Left renal pelvis (tissue), 4 donors: ENCODE results near the gene PXMP4. TPM values are rescaled to one million over a fixed set of nuclear protein-coding genes. Genes with fewer than 3 reads are reported as not detected.

ENCODE experiments used
- DNase-seq, 4 donors: peaks; one replicate each; pipeline ENCODE4 v3.0.0-alpha.2; 2013; ENCODE audit warnings: low read depth in 4 of 4, low spot score in 3 of 4
- polyA plus RNA-seq, 4 donors: library from polyadenylated mRNA; unstranded; fragments of 120-200 nt; gene quantifications; one replicate each; pipeline ENCODE4 v1.2.1, GENCODE V29; 2013; ENCODE audit not compliant: insufficient read length in 4 of 4

Gene PXMP4
- polyA plus RNA-seq, 4 donors = 8.3 to 14.5 (median 9.0) TPM

DNA sequence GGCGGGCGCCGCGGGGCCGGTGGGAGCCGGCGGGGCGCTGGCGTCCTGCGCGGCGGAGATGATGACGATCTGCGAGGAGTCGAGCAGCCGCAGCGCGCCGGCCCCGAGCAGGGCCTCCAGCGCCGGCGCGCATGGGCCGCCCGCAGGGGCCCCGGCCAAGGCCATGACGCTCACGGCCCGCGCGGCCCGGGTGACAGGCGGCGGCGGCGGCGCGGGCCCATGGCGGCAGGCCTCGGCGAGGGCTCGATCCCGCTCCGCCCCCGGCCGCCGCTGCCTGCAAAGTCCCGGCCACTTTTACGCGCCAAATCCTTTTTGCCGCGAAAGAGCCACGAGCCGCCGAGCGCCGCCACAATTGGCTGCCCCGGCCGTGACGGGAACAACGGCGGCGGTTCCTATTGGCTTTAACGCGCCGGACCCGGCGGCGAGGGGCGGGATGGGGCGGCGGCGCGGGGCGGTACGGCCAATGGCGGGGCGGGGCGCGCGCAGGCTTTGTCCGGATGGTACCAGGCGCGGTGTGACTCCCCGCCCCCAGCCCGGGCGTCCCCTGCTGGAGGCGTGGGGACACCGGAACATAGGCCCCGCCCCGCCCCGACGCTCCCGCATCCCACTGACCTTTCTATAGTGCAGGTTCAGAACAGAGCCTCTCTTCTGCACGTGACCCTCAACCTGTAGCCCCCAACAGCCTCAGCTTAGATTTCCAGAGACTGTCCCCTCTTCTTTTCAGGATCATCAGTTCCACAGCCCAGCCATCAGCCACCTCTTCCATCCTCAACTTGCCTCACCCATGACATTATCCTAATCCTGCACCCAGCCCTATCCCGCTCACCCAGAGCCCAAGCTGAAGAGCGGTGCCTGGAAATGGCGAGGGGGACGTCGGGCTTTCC is 33.8 kb downstream of the PXMP4 start, which contains the start of gene E2F1:
Gene E2F1 (minus strand): TSS at position 286 of the 884 bp plus-strand sequence. CDS start 121 bp downstream, at position 165.
- peak in 3 of 4 donors; percentile 79 to 82 (median 82) for DNase-seq

DNA sequence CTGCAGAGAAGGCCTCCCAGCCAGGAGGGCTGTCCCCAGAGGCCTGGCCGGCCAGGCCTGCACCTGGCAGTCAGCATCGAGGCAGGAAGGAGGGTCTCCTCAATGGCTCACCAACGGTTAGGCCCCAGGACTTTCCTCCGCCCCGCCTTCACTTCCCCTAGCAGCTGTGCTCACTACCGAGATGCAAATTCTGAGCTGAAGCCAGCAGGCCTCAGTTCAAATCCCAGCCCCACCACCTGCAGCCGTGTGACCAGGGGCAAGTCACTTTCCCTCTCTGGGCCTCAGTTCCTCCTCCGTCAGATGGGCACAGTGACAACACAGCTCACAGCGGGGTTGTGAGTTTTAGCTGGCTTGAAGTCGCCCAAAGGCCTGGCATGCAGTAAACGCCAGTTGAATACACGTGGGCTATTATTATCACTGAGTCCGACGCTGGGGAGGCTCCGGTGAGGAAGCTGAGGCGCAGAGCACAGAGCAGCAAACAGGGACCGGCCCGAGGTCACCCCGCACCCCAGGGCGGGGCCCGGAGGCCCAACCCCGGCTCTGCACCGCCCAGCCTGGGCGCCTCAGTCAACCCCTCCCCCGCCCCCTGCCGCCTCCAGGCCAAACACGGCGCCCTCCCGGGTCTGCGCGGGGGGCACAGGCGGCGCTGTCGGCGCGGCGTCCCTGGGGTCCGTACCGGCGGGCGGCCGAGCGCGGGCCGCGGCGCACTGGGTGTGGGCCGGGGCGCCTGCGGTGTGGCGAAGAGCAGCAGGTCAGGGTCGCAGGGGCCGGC is 34.6 kb downstream of the PXMP4 start:
- DNase-seq = no peak

DNA sequence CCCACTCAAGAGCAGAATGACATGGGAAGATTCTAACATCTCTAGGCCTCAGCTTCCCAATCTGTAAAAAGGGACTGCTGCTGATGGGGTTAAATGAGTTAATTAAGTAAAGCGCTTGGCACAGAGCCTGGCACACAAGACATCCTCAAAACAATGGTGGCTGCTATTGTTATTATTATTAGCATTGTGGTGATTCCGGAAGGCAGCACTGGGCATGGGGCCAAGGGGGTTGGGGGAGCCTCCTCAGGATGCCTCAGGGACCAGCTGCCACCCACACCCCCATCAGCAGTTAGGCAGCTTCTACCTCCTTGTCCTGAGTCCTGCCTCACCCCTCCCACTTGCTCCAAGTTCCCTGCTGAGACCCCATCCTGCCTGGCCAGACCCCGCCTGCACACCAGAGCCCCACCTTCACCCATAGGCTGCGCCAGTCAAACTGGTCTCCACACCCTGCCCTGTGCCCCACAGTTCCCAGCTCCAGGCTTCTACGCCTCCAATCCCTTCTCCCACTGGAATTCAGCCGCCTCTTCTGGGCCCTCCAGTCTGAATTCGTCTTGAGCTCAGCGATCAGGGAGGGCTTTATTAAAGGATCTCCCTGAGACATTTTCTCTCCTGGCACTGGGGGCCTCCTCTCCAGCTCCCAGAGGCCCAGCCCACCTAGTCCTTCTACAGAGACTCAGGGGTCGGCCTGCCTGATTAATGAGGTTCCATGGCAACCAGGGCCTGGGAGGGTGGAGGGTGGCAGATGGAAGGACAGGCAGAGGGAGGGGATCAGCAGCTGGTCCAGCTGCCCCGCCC is 35.4 kb downstream of the PXMP4 start:
- DNase-seq = no peak

DNA sequence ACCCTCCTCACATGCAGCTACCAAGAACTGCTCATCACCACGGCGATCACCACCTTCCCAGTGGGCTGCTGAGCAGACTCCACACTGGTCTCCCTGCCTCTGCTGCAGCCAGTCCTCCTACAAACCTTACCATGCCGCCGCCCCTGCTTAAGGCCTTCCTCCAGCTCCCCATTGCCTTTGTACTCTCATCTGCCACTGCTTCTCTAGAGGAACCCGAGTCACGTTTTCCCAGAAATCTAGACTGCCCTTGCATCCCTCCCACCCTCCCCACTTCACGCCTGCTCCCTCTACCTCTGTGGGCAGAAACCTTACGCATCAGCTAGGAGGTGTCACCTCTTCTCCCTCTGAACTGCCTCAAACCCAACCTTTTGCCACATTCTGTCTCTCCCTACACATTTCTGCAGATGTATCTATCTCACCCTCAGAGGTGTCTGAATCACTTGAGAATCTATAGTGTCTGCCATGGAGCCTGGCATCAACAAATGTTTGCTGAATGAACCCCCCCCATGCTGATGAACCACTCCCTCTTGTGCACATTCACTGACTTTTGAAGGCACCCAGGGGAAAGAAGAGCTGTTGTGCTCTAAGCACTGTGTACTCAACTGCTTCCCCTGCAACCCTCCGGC is 38.3 kb downstream of the PXMP4 start:
- DNase-seq = no peak

DNA sequence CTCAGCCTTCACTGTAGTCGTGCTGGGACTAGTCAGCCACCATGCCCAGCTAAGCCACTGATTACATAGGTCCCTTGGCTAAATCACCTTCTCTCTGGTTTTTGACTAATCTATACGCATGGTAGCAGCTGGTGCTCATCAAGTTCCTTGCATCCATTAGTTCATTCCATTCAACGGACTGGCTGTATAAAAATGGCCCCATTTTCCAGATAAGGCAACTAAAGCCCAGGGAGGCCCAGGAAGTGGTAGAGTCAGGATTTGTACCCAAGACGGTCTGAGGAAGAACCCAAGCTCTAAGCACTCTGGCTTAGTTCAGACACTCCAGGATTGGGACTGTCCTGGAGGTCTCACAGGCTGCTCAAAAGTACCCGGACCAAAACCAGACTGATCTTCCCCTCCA is 38.8 kb downstream of the PXMP4 start:
- no peak for DNase-seq

DNA sequence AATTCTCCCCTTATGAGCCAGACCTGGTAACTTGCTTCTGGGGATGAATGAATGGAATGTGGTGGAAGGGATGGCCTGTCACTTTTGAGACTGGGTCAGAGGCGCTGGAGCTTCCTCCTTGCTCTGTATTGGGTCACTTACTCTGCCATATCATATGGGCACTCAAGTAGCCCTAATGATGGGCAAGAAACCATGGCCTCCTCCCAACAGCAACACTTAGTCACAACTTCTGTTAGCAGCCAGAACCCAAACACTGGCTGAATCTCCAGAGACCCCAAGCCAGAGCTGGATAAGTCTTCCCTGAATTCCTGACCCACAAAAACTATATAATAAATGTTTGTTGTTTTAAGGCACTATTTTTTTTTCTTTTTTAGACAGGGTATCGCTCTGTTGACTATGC is 39.4 kb downstream of the PXMP4 start:
- no peak for DNase-seq

DNA sequence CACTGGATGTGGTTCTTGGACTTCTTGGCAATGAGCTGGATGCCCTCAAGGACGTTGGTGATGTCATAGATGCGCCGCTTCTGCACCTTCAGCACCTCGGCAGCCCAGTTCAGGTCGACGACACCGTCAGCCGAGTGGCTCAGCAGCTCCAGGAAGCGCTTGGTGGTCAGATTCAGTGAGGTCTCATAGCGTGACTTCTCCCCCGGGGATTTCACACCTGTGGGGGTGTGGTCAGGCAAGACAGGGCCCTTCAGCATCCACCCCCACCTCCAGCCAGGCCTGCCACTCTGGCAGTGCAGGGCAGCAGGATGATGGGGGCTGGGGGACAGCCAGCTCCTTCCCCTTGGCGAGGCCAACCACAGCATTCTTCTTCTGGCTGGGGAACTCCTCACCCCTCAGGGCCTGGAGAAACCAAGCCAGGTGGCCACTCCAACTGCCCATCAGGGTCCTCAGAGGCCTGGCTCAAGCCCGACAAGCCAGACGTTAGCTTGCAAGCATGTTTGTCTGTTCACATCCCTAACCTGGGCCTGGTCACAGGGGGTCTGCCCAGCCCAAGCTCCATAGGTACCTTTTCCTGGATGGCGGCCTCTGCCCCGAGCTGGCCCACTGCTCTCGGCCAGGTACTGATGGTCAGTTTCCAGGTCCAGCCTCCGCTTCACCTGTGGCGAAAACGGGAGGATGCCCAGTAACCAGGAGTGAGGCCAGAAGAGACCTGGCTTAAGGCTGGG is 40.2 kb downstream of the PXMP4 start:
- no peak for DNase-seq

DNA sequence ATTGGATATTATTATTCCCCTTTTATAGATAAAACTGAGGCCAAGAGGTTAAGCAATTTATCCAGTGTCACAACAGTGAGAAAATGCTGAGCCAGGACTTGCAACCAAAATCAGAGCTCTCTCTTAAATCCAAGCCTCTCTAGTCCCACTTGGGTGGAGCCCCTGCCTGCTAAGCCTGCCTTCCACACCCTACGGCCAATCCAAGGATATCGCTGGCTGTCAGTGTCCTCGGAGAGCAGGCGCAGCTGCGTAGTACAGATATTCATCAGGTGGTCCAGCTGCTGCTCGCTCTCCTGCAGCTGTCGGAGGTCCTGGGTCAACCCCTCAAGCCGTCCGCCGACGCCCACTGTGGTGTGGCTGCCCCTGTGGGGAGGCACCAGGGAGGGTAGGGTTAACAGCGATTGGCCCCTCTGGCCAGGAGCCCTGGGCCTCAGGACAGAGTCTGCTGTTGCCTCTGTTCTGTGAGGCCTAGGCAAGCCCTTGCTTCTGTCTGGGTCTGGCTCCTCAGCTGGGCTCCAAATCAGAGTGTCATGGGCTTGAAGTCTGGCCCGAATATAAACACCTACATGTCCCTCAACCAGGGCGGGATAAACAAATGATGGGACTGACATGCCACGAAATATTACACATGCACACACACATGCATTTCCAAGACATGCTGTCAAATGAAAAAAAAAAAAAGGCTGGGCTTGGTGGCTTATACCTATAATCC is 42.0 kb downstream of the PXMP4 start:
- DNase-seq = no peak

DNA sequence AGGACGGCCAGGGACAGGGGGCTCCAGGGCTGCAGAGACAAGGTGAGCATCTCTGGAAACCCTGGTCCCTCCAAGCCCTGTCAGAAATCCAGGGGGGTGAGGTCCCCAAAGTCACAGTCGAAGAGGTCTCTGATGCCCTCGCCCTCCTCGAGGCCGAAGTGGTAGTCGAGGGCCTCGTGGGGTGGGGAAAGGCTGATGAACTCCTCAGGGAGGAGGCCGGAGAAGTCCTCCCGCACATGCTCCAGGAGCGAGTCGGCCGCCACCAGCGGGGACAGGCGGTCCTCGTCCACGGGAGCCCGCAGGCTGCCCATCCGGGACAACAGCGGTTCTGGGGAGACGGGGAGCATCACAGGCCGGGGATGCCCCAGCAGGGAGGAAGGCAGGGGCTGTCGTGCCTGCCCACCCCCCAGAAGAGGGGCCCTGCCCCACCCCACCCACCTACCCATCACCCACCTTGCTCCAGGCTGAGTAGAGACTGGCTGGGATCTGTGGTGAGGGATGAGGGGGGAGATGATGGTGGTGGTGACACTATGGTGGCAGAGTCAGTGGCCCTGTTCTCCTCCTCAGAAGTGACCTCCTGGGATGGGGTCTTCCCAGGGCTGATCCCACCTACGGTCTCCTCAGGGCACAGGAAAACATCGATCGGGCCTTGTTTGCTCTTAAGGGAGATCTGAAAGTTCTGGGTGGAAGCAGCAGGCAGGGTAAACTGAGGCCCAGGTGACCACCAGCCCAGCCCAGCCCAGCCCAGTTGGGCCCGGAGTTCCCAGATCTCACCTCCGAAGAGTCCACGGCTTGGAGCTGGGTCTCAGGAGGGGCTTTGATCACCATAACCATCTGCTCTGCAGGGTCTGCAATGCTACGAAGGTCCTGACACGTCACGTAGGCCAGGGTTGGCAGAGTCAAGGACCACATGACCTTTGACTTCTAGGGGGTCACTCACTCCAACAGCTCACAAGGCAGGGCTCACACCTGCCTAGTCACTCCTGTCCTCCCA is 43.2 kb downstream of the PXMP4 start:
- no peak for DNase-seq

DNA sequence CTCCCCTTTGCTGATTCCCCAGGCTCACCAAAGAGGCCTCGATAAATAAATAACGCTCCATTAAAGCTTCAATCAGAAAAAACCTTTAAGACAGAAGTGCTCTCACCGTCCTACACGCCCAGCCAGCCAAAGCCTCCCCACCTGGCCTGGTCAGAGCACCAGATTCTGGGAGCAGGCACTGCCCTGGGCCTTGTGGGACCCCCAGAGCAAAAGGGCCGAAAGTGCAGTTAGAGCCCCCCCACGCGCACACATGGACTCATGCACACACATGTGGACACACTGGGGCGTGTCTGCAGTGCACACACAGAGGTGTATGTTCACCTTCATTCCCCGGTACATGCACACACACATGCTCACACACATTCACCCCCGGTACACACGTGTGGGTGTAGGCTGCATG is 44.0 kb downstream of the PXMP4 start:
- DNase-seq = no peak

DNA sequence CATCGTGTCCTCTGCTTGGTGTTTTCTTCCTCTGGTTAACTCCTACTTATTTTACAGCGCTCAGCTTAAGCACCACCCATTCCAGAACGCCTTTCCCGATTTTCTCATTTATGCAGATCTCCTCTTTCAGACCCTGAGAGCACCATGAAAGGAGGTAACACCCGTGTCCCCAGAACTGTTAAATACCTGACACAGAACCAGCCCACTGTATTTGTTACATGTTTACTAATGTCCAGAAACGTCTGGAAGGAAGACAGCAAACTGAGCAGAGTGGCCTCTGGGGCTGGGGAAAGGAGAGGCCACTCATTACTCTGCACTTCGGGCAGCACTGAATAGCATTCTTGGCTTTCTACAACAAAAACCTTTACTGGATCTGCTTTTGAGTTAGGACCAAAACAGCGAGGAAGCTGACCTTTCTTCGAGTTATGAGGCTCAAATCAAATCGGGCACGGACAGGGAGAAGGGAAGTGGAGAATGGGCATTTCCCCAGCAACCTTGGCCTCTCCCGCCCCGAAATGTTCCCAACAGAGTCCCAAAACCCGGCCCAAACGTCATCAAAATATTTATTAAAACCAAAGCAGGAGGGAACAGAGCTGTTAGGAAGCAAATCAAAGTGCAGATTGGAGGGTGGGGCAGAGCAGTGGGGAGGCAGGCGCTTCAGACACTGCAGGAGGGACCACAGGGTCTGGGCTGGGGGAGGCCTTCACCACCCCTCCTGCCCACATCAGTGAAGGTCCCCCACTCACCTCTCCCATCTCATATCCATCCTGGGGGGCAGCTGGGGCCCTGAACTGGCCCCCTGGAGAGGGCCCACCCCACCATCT is 44.8 kb downstream of the PXMP4 start:
- DNase-seq = no peak

DNA sequence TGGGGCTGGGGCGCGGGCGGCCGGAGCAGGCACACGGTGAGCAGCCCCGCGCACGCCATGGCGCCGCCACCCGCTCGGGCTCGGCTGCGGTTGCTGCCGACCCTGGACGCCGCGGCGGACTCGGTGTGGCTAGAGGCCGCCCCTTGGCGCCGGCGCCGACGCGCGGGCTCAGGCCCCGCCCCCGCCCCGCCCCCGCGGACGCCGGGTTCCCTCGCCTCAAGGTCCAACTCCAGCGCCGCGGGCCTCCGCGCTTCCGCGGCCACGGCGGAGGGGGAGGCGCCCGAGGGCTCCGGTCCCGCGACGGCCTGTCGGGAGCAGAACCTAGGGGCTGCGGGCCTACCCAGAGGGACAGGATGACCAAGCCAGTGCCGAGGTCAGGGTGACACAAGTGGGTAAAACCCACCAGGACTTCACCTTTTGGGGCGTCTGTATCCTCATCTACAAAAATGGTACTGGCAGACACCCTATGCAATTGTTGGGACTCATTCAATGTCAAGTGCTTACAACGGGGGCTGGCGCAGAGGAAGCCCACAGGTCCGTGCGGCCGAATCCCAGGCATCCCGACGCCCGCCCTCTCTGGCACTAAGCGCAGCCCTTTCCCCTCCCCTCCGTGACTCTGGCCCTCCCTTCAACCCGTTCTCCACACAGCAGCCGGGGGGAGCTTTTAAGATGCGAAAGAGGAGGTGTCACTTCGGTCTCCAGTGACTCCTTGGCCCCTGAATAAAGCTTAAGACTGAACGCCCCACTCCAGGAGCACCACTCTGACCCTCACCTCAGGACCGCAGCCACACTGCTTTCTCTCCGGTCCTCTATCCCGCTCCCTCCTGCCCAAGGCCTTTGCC is 45.6 kb downstream of the PXMP4 start, which contains the start of gene NECAB3:
Gene NECAB3 (minus strand): TSS at position 135 of the 842 bp plus-strand sequence. CDS start 76 bp downstream, at position 59.
- DNase-seq = no peak

DNA sequence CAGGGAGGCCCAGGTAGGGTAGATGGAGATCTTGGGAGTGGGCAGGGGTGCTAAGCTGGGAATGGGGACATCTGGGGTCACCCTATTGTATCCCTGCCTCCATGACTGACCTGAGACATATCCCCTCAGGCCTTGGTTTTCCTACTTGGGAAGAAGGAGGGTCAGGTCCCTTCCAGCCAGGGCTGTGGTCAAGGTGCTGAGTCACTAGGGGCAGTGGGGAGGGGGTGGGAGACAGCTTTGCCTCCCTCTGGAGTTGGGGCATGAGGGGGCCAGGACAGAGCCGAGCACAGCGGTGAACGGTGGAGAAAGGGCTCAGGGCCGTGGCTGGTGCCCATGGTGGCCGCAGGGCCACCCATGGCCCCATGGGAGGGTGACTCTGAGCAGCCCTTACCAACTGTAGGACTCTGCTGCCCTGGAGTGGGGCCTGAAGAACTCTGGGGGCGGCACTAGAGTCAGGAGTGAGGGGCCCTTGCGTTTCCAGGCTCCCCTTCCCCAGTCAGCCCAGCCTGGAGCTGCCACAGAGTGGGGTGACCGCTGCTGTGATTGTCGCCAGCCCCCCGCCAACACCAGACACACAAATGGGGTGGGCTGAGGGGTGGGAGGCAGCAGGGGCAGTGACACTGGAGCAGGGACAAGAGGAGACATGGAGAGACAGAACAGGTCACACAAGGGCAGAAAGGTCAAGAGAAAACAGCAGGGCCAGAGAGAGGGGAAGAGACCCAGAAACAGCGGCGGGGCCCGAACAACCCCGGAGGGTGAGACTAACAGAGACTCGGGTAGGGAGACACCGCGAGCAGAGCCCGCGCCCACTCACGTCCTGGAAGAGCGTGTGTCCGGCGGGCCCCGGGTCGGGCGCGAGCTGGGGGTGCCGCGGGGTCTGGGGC is 46.5 kb downstream of the PXMP4 start:
- no peak for DNase-seq

DNA sequence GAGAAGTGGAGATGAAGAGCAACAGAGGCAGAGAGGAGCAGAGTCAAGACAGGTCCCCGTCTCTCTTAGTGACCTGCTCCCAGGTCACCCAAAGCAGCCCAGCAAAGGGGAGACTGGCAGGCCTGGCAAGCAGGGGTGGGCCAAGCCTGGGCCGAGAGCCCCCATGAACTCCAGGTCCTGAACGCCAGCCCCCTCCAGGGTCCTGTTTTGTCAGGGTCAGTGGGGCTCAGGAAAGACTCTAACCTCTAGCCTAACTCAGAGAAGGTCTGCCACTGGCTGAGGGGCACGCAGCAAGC is 47.0 kb downstream of the PXMP4 start:
- no peak for DNase-seq

DNA sequence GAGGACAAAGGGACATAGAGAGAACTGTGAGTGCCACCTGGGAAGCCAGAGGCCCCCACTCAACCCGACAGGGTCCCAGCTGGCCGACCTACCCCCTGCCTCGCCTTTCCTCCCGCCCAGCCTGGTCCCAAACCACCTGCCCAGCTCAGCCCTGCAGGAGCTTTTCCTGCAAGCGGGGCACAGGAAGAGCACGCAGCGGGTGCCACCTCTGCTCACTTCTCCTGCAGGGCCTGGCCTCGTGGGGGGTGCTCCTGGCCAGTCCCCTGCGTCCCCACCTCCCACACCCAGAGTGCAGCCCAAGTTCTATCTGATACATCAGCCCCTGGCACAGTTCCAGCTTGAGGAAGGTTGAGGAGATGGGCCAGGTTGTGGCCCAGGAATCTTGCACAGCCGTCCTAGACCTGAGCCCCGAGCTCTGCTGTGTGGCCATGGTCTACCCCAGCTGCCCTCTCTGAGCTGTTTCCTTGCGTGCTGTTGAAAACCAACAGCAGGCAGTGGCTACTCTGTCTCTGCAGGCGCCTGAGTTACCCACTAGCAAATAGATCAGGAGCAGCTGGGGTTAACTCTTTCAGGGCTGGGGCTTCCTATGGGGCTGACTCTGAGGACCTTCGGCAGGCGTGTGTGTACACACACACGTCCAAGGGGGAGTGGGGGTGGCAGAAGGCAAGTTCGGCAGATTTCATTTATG is 47.5 kb downstream of the PXMP4 start:
- no peak for DNase-seq
